NCI-H2081 (cell line): ENCODE results near the gene GPRIN2.
"Not testable (repeated sequence)": the region's sequence is repeated elsewhere in the genome, so short reads cannot be mapped to it uniquely, and the experiment has no call there.

ENCODE experiments used
- DNase-seq, 2 experiments: peaks; one replicate each; lab custom pipeline; 2025; lab: John Stamatoyannopoulos, UW

Gene GPRIN2

DNA sequence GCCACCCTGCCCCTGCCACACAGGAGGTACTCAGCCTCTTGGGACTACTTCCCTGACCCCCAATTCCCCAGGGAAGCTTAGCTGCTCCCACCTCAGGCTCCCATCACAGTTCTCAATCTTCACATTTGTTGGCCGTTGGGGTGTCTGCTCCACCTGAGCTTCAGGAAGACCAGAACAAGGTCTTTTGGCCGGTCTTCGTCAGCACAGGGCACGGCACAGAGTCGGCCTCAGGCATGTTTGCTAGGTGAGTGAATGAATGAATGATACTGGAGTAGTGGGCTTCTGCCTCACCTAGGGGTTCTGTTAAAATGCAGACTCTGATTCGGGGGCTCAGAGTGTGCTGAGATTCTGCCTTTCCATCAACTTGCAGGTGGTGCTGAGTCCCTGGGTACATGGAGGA is 20.3 kb downstream of the GPRIN2 start:
- no peak for DNase-seq

DNA sequence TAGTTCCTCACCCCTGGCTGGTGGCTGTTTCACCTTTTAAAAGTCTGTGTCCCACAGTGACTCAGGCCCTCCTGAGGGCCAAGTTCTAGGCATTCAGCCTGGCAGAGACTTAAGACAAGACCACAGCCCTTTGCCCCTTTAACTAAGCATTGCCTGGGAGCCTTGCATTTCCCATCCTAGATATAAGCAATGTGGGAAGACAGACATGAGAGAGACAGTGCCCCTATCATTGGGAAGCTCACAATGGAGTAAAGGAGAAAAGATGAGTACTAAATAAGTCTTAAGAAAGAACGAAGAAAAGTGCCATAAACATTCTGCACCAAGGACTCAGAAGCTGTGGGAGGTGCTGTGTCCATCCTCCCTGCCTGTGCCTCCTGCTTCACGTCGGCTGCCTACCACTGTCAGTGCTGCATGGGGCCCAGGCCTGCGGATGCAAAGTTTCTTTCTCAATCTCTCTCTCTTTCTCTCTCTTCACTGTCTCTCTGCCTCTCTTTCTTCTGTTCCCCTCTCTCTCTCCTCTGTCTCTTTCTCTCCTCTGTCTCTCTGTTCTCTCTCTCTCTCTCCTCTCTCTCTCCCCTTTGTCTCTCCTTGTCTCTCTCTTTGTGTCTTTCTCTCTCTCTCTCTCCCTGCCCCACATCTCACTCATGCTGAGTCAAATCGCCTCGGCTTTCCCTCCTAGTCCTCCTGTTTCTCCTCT is 21.5 kb downstream of the GPRIN2 start:
- no peak for DNase-seq

DNA sequence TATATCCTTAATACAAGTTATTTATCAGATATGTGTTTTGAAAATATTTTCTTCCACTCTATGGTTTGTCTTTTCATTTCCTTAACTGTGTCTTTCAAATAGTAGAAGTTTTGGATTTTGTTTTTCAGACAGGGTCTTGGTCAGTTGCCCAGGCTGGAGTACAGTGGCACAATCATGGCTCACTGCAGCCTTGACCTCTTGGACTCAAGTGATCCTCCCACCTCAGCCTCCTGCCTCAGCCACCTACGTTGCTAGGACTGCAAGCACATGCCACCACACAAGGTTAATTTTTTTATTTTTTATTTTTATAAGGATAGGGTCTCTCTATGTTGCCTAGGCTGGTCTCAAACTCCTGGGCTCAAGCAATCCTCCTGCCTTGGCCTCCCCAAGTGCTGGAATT is 24.2 kb downstream of the GPRIN2 start:
- DNase-seq: not testable (repeated sequence)

DNA sequence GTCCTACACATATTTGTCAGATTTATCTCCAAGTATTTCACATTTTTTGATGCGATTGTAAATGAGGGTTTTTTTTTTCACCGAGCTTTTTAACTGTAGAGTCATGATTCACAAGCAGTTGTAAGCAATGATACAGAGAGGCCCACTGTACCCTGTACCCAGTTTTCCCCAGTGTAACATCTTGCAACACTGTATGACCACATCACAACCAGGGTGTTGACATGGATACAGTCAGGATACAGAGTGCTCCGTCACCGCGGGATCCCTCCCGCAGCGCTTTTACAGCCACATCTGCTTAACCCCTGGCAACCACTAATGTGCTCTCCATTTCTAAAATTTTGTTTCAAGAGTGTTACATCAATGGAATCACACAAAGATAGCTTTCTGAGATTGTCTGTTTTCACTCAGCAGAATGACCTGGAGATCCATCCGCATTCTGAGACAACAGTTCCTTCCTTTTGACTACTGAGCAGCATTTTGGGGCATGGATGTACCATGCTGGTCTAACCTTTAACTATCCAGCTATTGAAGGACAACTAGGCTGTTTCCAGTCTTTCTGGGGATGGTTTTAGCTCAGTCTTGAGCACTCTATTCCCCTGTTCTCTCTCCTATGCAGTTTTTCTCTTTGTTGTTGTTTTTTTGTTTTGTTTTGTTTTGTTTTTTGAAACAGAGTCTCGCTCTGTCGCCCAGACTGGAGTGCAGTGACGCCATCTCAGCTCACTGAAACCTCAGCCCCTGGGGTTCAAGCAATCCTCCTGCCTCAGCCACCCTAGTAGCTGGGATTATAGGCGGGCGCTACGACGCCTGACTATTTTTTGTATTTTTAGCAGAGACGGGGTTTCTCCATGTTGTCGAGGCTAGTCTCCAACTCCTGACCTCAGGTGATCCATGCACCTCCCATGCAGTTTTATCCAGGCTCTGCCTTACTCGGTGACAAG is 25.9 kb downstream of the GPRIN2 start:
- no peak for DNase-seq

DNA sequence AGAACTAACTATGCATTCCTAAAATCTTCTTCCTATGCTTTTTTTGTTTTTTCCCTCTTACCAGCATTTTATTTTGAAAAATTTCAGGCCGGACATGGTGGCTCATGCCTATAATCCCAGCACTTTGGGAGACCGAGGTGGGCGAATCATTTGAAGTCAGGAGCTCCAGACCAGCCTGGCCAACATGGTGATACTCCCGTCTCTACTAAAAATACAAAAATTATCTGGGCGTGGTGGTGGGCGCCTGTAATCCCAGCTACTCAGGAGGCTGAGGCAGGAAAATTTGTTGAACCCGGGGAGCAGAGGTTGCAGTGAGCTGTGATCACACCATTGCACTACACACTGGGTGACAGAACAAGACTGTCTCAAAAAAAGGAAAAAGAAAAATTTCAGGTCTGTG is 26.7 kb downstream of the GPRIN2 start:
- DNase-seq: not testable (repeated sequence)

DNA sequence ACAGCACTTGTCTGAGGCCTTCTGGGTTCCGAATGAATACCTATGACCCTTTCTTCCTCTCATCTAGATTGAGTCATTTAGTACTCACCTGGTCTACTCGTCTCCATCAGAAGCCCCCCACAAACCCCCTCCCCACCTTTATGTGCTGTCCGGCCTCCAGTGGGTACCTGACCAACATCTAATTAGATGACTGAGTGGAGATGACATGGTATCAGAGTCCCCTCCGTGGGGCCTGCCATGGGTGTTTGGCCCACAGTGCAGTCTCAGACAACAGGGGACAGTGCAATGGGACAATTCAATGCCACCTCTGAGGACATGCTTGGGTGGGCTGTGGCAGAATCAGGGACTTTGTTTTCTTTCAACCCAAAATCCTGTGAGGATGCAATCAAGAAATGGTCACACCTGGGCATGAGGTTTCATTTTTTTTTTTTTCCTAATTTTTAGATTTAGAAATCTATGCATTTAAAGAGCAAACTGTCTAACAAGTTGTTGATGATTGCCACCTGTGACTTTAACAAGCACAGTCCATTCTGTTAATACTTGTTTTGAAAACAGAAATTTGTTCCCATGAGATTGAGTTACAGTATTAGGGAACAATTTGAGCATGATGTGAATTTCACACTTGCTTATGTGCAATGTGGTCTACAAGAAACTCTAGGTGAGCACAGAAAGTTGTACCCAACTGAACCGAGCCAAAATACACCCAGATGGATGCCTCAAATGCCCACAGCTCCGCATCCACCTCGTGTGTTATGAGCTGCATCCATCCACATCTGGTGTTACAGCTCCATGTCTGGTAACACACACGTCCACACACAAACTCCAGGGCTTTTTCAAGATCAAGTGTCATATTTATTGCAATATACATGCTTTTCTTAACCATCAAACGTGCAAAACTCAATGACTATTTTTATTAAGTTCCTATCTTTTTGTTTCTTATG is 27.5 kb downstream of the GPRIN2 start:
- no peak for DNase-seq

DNA sequence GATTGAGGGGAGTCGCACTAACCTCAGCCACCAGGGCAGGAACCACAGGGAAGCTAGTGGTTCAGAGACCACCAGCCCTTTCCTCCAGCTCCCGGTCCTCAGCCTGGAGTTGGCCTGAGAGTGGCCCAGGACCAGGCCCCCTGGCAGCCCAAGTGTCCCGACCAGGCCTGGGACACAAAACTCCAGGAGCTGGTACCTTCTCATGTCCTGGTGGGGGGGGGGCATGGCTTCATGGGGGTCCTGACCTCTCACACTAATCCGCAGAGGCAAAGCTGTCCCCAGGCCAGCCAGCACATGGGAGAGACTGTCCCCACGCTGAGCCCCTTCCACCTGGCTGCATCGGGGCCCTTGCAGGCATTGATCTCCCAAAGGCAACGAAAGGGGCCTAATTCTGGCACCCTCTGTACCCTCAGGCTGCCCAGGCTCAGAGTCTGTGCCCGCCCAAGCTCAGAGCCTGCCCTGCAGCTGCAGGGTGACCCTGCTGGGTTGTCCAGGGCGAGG is 28.2 kb downstream of the GPRIN2 start:
- DNase-seq: no peak

DNA sequence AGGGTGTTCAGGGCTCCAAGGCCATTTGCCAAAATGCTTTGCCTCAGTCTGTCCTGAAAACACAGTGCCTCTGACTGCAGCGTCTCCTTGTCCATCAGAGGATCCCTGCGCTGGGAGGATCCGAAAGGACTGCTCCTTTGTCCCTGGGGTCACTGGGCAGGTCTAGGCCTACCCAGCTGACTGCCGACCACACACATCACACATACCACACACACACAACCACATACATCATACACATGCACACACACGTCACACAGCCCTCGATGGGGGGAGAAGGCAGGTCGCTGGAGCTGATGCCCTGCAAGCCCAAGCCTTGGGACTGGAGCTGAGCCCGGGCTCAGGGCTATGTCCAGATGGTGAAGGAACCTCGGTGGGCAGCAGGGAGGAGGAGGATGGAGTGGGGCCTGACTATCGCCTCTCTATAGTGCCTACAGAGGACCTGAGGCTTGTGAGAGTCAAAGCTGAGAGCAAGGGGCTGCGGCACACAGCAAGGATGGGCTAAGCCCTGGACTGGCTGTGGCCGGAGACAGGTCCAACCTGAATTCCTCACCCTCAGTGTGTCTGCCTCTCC is 29.1 kb downstream of the GPRIN2 start:
- no peak for DNase-seq

DNA sequence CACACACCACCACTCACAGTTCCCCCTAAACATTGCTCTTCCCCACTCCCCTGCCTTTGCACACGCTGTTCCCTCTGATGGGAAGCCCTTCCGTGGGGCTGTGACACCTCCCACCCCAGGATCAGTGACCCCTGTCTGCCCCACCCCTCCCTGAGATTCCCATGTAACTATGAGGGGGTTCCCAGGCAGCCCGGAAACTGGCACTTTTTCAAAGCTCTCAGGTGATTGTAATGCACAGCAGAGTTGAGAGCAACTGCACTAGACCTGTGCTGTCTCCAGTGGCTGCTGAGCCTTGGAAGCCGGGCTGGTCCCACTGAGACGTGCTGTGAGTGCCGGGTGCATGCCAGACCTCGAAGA is 29.8 kb downstream of the GPRIN2 start:
- DNase-seq: no peak

DNA sequence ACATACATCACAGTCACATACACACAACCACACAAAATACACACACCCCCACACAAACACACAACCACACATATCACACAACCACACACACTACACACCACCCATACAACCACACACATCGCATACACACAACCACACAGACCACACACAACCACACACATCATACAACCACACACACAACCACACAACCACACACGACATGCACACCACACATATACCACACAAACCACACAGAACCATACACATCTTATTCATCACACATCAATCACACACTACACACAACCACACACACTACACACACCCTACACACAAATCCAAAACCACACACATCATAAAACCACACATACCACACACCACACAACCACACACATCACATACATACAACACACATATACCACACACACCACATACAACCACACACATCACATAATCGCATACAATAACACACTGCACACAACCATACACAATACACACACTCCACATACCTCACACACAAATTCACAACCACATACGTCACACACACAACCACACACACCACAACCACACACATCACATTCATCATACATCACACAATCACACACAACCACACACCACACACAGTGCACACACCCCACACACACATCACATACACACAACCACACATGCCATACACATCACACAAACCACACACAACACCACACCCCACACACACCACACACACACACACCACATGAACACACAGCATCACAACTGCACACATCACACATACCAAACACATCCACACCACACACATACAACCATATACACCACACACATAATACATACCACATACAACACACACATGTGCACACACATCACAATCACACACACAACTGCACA is 30.4 kb downstream of the GPRIN2 start:
- no peak for DNase-seq

DNA sequence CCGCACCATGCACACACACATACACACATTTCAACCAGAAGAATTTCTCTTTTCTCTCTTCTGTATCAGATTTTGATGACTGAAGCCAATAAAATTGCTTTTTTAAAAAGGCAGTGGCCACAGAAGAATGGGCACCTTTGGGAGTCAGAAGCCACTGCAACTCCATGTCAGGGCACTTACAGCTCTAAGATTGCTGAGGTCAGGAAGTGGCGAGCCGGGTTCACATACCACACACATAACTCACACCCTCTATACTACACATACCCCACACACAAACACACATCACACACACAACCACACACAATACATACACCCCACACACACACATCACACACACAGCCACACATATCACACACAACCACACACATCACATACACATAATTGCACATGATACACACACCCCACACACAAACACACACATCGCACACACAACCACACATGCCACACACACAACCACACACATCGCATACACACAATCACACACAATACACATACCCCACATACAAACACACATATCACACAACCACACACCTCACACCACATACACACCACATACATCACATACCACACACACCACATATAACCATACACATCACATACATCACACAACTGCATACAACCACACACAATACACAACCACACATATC is 31.2 kb downstream of the GPRIN2 start:
- DNase-seq: no peak

DNA sequence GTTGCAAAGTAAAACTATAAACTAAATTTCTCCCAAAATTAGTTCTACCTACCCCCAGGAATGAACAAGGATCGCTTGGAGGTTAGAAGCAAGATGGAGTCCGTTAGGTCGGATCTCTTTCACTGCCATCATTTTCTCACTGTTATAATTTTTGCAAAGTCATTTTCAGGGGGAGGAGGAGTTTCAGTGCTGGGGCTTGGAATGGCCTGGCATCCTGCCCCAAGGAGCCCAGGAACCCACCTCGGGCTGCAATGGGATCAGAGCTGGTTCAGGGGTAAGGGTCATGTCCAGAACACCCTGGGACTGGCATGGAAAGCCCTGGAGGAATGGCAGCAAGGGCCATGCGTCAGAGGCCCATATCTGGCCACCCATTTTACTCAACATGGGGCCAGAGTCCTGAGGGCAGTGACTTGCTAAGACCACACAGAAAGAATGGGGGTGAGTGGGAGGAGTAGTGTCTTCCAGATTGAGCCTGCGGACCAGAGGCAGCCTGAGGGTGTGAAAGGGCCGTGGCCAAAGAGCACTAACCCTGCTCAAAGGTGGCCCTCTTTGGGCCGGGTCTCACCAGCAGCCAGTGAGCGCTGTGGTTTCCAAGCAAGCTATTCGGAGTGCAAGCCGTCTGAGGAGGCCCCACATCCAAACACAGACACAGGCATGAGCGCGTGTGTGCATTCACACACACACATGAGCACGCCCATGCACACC is 31.8 kb downstream of the GPRIN2 start:
- DNase-seq: no peak

DNA sequence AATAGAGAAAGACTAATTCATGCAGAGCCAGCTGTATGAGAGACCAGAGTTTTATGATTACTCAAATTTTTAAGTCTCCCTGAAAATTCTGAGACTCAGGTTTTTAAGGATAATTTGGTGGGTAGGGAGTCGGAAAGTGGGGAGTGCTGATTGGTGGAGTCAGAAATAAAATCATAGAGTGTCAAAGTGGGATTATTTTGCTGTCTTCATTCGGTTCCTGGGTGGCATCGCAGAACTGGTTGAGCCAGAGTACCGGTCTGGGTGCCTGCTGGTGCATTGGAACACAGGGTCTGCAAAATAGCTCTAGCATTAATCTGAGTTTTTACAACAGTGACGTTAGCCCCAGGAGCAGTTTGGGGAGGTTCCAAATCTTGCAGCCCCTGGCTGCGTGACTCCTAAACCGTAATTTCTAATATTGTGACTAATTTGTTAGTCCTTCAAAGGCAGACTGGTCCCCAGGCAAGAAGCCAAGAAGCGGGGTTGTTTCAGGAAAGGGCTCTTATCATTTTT is 32.4 kb downstream of the GPRIN2 start:
- DNase-seq: no peak

DNA sequence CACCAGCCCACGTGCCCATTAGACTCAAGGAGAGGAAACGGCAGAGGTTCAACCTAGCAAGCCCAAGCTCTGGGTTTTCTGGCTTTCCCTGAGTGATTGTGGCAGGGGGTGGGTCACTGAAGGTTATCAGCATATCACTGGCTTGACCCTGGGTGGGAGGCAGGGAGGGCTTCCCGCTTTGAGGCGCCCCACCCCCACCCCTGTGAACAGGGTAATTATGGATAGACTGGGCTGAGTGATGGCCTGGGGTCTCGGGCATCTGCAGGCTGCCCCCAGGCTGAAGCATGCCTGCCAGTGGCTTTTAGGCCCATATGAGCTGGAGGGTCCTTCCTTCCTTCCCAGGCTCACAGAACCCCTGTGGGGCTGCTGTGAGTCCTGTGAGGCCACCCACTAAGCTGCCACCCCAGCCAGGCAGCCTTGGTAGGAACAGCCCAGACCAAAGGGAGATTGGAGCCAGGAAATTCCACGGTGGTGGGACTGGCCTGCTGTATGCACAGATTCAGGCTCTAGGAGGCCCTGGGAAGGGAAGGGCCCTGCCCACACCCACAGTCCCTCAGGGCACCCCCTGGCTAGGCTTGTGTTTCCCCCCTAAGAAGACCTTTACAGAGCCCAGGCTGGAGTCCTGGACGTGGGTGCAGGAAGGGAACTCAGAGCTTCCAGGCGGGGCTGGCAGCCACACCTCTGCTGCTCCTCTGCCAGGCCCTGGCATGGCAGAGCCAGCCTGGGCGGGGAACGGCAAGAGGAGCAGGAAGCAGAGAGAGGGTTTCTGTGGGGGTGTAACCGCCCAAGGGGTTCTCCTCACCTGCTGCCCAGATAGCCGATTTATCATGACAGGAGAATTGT is 33.1 kb downstream of the GPRIN2 start:
- no peak for DNase-seq

DNA sequence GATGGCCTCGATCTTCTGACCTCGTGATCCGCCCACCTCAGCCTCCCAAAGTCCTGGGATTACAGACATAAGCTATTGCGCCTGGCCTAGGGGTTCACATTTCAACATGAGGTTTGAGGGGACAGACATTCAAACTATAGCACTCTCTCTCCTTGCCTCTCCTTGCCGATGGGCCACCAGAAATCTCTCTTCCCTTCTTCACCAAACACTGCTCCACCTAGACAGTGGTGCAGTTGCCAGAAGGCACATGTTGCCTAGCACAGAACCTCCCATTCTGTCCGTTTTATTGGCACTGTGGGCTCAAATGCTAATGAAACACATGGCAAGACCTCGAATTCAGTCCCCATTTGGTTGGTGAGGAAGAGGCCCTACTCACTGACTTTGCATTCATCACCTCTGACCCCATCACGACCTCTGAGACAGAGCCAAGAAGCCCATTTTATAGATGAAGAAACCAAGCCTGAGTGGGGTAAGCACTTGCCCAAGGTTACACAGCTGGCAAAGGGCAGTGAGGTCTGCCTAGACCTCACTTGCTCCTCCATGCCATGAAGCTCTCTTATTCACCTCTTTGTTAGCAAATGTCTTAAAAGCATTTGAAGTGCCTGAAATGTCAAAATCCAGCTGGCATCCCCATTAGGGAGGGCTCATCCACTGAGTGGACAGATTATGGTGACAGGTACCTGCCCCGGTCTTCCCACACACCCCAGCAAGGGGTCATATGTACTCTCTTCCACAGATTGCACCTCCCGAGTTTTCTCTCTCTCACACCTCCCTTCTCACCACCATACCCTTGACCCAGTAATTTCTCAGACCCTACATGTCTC is 34.0 kb downstream of the GPRIN2 start:
- no peak for DNase-seq

DNA sequence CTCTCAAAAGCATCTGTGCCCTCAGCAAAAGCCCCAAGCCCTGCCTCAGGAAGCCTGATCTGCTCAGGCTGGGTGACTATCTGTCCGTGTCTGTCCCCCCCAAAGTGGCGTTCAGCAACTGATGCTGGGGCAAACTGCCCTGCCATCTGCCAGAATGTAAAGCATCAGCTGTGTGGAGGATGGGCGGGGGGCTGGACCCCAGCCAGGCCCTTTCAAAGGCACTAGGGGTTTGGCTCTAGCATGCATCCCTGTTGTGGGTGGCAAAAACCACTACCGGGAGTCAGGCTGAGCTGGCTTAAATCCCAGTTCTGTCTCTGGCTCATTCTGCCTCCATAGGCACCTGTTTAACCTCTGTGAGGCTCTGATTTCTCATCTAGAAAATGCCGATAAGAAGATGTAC is 35.5 kb downstream of the GPRIN2 start:
- peak; percentile 20 to 57 for DNase-seq

DNA sequence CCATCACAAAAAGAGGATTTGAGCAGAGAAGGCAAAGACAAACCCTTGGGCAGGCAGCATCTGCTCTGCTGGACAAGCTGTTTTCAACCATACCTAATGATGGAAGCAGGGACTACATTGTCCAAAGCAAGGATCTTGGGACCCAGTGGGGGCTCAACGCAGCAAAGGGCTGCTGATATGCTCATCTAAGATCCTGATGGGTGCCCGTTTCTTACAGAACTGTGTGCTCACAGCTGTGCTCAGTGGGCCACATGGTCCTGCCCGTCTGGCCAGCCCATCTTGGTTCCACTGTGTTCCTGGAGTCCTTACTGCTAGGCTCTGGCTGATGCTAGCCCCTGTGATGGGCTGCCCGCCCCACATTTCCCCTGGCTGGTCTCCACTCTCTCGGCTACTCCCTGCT is 36.1 kb downstream of the GPRIN2 start:
- DNase-seq: no peak
